HCT116 (cell line): Measurements from ENCODE around the gene RASL11A. TPM values are rescaled to one million over a fixed set of nuclear protein-coding genes. Genes with fewer than 3 reads are reported as not detected.

Experiments
- ATAC-seq: fragments of 200-7000 bp; cut with Tn5 transposase; 2 replicates; pipeline ENCODE4 v1.9.1; 2020; ENCODE audit warnings: mild to moderate bottlenecking, moderate library complexity
- BruUV-seq: library from RNA; stranded (reverse); fragments of 400-500 nt; replicated peaks from 2 replicates; lab custom pipeline; 2021; lab: Mats Ljungman, UMichigan
- CTCF ChIA-PET: fragments of 300-600 bp; sonication (Branson Sonifier 250); formaldehyde crosslinking; loops from one replicate; lab custom pipeline; 2021; ENCODE audit warnings: antibody characterized with exemption; lab: Charles Lee
- POLR2A ChIA-PET: fragments of 300-600, 350-600 bp; sonication (Branson Sonifier 250); formaldehyde crosslinking; loops from one replicate; lab custom pipeline; 2021; ENCODE audit warnings: antibody characterized with exemption; lab: Charles Lee
- RAD21 ChIA-PET, 2 experiments: fragments of 300-600 bp; sonication (Branson Sonifier 250); formaldehyde crosslinking; loops; one replicate each; lab custom pipeline; 2023; ENCODE audit warnings: low total read pairs in 2 of 2; ENCODE audit not compliant: uncharacterized antibody in 2 of 2, unreplicated experiment in 2 of 2, low non-redundant PET in 1 of 2; lab: Charles Lee
- DNase-seq: peaks from one replicate; pipeline ENCODE4 v3.0.0-alpha.2; 2010; ENCODE audit warnings: low read depth, low spot score
- H2AFZ ChIP-seq: fragments of 200-600 bp; shearing (Covaris generic), sonication (generic); 2 replicates; pipeline ENCODE4 v1.6.1; 2017; ENCODE audit warnings: low read depth, mixed run types, mixed read lengths, antibody characterized with exemption, low read length; ENCODE audit not compliant: poor library complexity, severe bottlenecking
- H3K27ac ChIP-seq: 2 replicates; pipeline ENCODE4 v1.5.1; 2012; ENCODE audit warnings: low read depth, low read length
- H3K27me3 ChIP-seq: fragments of 200-600 bp; sonication (generic); 2 replicates; pipeline ENCODE4 v1.6.1; 2016; ENCODE audit warnings: mixed run types, low read length, mixed read lengths; ENCODE audit not compliant: insufficient read depth
- H3K36me3 ChIP-seq, 2 experiments: fragments of 200-500 bp in 1 of 2; fragments of 200-600 bp in 1 of 2; sonication (Bioruptor generic) in 1 of 2; sonication (generic) in 1 of 2; 2 replicates each; pipeline versions ENCODE4 v1.5.1 to v1.6.1; 2014 to 2016; ENCODE audit warnings: low read length in 2 of 2, inconsistent platforms in 1 of 2, mixed read lengths in 1 of 2, mixed run types in 1 of 2; ENCODE audit not compliant: insufficient read depth in 2 of 2, control insufficient read depth in 1 of 2
- H3K4me1 ChIP-seq, 2 experiments: fragments of 200-600 bp in 1 of 2; sonication (generic) in 1 of 2; 2 replicates each; pipeline versions ENCODE4 v1.5.1 to v1.6.1; 2012 to 2017; ENCODE audit warnings: low read length in 2 of 2, inconsistent platforms in 1 of 2, mild to moderate bottlenecking in 1 of 2, mixed read lengths in 1 of 2, mixed run types in 1 of 2, moderate library complexity in 1 of 2; ENCODE audit not compliant: insufficient read depth in 2 of 2, control insufficient read depth in 1 of 2
- H3K4me2 ChIP-seq: fragments of 200-600 bp; sonication (generic); 2 replicates; pipeline ENCODE4 v1.6.1; 2017; ENCODE audit warnings: mixed run types, low read length, mixed read lengths
- H3K4me3 ChIP-seq, 2 experiments: fragments of 200-600 bp in 1 of 2; sonication (generic) in 1 of 2; replicated peaks in 1 of 2; 2 replicates each; pipeline ENCODE4 v1.5.1; 2011 to 2016; ENCODE audit warnings: low read length in 2 of 2, control low read depth in 1 of 2, low read depth in 1 of 2, mild to moderate bottlenecking in 1 of 2, mixed read lengths in 1 of 2, mixed run types in 1 of 2
- H3K79me2 ChIP-seq: fragments of 200-600 bp; sonication (generic); 2 replicates; pipeline ENCODE4 v1.6.1; 2017; ENCODE audit warnings: mild to moderate bottlenecking, mixed run types, low read length, moderate library complexity, mixed read lengths; ENCODE audit not compliant: insufficient read depth
- H3K9ac ChIP-seq: fragments of 200-600 bp; sonication (generic); 2 replicates; pipeline ENCODE4 v1.6.1; 2016; ENCODE audit warnings: low read length, mixed read lengths
- H3K9me2 ChIP-seq: fragments of 200-600 bp; sonication (generic), shearing (Covaris generic); 2 replicates; pipeline ENCODE4 v1.6.1; 2017; ENCODE audit warnings: mixed run types, mild to moderate bottlenecking, moderate library complexity; ENCODE audit not compliant: insufficient read depth
- H3K9me3 ChIP-seq, 2 experiments: fragments of 200-500 bp in 1 of 2; fragments of 200-600 bp in 1 of 2; sonication (Bioruptor generic) in 1 of 2; sonication (generic) in 1 of 2; 2 replicates each; pipeline ENCODE4 v1.6.1; 2014 to 2017; ENCODE audit warnings: low read length in 2 of 2, mixed read lengths in 2 of 2, inconsistent platforms in 1 of 2, low read depth in 1 of 2, mild to moderate bottlenecking in 1 of 2, mixed run types in 1 of 2, moderate library complexity in 1 of 2; ENCODE audit not compliant: control insufficient read depth in 1 of 2, insufficient read depth in 1 of 2
- H4K20me1 ChIP-seq: fragments of 200-600 bp; sonication (generic), shearing (Covaris generic); 2 replicates; pipeline ENCODE4 v1.6.1; 2017; ENCODE audit warnings: mixed run types, mild to moderate bottlenecking, moderate library complexity; ENCODE audit not compliant: insufficient read depth
- EGR1 ChIP-seq: IDR thresholded peaks from 2 replicates; pipeline ENCODE4 v1.6.1; 2012; ENCODE audit warnings: low read depth
- EZH2phosphoT487 ChIP-seq: fragments of 200-600 bp; IDR thresholded peaks from 2 replicates; pipeline ENCODE4 v1.6.1; 2018; ENCODE audit warnings: antibody characterized with exemption, borderline replicate concordance
- JUND ChIP-seq: IDR thresholded peaks from 2 replicates; pipeline ENCODE4 v1.6.1; 2012
- POLR2A ChIP-seq: IDR thresholded peaks from 2 replicates; pipeline ENCODE4 v1.7.0; 2011; ENCODE audit warnings: borderline replicate concordance; ENCODE audit not compliant: insufficient read depth, insufficient read length; ENCODE audit errors: extremely low read depth
- POLR2AphosphoS5 ChIP-seq: IDR thresholded peaks from 2 replicates; pipeline ENCODE4 v1.6.1; 2011; ENCODE audit warnings: mild to moderate bottlenecking, low read depth, low read length, moderate library complexity
- RAD21 ChIP-seq: IDR thresholded peaks from 2 replicates; pipeline ENCODE4 v1.6.1; 2012; ENCODE audit warnings: low read depth, mild to moderate bottlenecking
- REST ChIP-seq: IDR thresholded peaks from 2 replicates; pipeline ENCODE4 v1.6.1; 2012; ENCODE audit warnings: low read depth
- ZBTB33 ChIP-seq: IDR thresholded peaks from 2 replicates; pipeline ENCODE4 v1.6.1; 2011; ENCODE audit warnings: mild to moderate bottlenecking, low read length, moderate library complexity; ENCODE audit not compliant: insufficient replicate concordance; ENCODE audit errors: extremely low read depth
- ZFX ChIP-seq: fragments of 450-650 bp; IDR thresholded peaks from 2 replicates; pipeline ENCODE4 v1.6.1; 2017
- intact Hi-C: fragments of 100-400 bp; cut with micrococcal nuclease; formaldehyde crosslinking; loops from 2 replicates; pipeline ENCODE4 v1.10.0; 2022
- total RNA-seq: library from RNA; stranded (reverse); gene quantifications from one replicate; pipeline ENCODE4 v1.2.1, GENCODE V29; 2021; ENCODE audit not compliant: unreplicated experiment

The RASL11A gene
- total RNA-seq, 1 experiment from 2014 or later = 5.0 TPM

DNA sequence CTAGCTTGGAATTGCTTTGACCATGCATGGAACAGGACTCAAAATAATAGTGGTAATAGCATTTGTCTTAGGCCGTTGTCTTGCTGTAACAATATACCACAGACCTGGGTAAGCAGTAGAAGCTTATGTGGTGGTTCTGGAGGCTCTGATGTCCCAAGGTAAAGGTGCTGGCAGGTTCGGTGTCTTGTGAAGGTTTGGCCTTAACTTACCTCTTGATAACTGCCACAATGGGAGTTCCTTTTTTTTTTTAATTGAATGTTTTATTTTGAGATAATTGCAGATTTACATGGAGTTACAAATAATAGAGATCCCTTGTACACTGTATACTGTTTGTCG lies 13.4 kb upstream of the RASL11A start:
- peaks cover 20% of the 10 kb centered on the region; the same call in 1 of the 2 replicates for H4K20me1 ChIP-seq
- H3K4me3 ChIP-seq = no peak overlapping the region
- intact Hi-C loops = no loop called here
- no peak overlapping the region for H3K27ac ChIP-seq
- H2AFZ ChIP-seq = no peak overlapping the region
- TF ChIP-seq ZBTB33 = no peak
- TF ChIP-seq ZFX = no peak
- no peak for TF ChIP-seq EZH2phosphoT487
- no peak for TF ChIP-seq EGR1
- TF ChIP-seq RAD21 = no peak
- no peak for TF ChIP-seq REST
- no peak for TF ChIP-seq JUND
- TF ChIP-seq POLR2A = no peak
- TF ChIP-seq POLR2AphosphoS5 = no peak
- TF ChIP-seq, all 23 proteins: peak for 0
- H3K9me3 ChIP-seq = no peaks in the 10 kb centered on the region
- RAD21 ChIA-PET = no interaction called here
- H3K4me1 ChIP-seq = peaks cover 7 to 19% of the 10 kb centered on the region in 2 experiments; a peak in 3 of 4 replicates
- POLR2A ChIA-PET = interaction anchor here (0.9 to 1.0 kb wide), 2 partner anchors 13 to 18 kb away, joined by 3 read pairs; partner anchors contain the start of gene RASL11A
- H3K27me3 ChIP-seq = no peaks in the 10 kb centered on the region
- no TSS peak for BruUV-seq
- no peak overlapping the region for H3K4me2 ChIP-seq
- no peak for DNase-seq
- CTCF ChIA-PET = interaction anchor here (1.1 kb wide), 1 partner anchor 13 kb away, joined by 4 read pairs; the partner anchor contains the start of gene RASL11A
- no peaks in the 10 kb centered on the region for H3K9me2 ChIP-seq
- peaks cover 58% of the 10 kb centered on the region for H3K79me2 ChIP-seq
- no peak overlapping the region for H3K9ac ChIP-seq
- H3K36me3 ChIP-seq = peaks cover 37 to 58% of the 10 kb centered on the region in 2 experiments
- ATAC-seq = peak; percentile 24
